NCI-H774 (cell line): ENCODE results near the gene COQ8B.
"Not testable (repeated sequence)": the region's sequence is repeated elsewhere in the genome, so short reads cannot be mapped to it uniquely, and the experiment has no call there.

Source experiments
- DNase-seq: peaks from one replicate; lab custom pipeline; 2025; lab: John Stamatoyannopoulos, UW

The COQ8B gene

DNA sequence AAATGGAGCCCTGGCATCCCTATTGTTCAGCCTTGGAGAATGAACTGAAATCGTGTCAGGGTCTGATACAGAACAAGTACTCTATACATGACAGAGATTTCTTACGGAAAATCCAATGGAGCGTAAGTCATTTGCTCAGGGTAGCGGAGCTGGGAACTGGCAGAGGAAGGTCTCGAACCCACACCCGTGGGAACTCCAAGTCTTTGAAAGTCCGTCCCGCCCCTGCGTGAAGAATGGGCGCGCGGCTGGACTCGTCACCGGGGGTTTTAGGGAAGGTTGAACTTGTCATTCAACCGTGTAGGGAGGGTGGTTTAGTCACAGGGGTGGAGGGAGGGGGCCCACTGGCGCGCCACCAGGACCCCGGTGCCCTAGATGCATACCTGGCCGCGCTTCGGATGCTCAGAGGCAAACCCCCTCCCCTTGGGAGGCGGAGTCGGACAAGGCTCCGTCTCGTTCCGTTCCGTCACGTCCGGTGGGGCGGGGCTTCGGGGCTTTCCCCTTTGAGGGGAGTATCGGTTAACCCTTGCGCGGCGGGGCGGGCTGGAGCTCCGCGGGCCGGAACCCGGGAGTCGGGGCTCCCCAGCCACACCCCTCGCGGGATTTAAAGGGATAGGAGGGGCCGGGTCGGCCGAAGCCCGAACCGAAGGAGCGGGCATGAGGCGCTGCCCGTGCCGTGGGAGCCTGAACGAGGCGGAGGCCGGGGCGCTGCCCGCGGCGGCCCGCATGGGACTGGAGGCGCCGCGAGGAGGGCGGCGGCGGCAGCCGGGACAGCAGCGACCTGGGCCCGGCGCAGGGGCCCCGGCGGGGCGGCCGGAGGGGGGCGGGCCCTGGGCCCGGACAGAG is at the start of gene COQ8B, which contains the start of gene ITPKC:
TSS of gene COQ8B (minus strand) at position 405 of the 843 bp plus-strand sequence. CDS start 2,254 bp downstream, outside the sequence.
TSS of gene ITPKC (plus strand) at position 631 of the 843 bp plus-strand sequence. CDS start at position 655, 24 bp downstream.
- DNase-seq, result peak; percentile 91

DNA sequence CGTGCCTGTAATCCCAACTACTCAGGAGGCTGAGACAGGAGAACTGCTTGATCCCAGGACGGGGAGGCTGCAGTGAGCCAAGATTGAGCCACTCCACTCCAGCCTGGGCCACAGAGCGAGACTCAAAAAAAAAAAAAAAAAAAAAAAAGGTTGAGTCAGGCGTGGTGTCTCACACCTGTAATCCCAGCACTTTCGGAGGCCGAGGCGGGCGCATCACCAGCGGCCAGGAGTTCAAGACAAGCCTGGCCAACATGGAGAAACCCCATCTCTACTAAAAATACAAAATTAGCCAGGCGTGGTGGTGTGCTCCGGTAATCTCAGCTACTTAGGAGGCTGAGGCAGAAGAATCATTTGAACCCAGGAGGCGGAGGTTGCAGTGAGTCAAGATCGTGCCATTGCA is 49.7 kb upstream of the COQ8B start:
- not testable (repeated sequence) for DNase-seq

DNA sequence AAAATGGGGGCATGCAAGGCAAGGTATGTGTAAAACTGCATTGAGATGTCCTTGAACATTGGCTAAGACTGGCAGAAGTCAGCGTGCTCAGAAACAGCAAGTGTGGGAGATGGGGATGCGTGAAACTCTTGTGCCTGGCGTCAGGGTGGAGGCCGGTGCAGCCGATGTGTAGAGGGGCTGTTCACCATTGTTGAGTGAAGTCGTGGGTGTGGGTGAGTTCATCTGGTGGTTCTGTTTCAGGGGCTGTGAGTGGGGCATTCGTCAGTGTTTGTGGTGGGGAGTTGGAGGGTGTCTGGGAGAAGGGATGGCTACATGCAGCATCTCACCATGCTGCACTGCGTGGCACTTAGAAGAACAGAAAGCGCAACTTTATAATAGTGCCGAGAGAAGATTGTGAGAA is 47.3 kb upstream of the COQ8B start:
- DNase-seq, result no peak

DNA sequence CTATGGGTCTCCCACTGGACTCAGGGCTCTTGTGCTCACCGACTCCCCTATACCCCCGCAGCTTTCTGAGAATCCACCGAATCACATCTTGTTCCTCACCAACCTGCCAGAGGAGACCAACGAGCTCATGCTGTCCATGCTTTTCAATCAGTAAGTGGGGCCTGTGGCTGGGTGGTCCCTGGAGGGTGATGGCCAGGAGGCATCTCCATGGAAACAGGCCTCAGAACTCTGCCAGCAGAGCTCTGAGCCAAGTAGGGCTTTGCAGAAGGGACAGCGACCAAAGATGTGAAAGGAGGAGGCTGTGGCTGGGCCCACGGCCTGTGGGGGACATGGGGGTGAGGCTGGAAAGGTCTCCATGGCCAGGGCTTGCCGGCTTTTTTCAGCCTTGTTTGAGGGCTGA is 46.8 kb upstream of the COQ8B start:
- no peak for DNase-seq

DNA sequence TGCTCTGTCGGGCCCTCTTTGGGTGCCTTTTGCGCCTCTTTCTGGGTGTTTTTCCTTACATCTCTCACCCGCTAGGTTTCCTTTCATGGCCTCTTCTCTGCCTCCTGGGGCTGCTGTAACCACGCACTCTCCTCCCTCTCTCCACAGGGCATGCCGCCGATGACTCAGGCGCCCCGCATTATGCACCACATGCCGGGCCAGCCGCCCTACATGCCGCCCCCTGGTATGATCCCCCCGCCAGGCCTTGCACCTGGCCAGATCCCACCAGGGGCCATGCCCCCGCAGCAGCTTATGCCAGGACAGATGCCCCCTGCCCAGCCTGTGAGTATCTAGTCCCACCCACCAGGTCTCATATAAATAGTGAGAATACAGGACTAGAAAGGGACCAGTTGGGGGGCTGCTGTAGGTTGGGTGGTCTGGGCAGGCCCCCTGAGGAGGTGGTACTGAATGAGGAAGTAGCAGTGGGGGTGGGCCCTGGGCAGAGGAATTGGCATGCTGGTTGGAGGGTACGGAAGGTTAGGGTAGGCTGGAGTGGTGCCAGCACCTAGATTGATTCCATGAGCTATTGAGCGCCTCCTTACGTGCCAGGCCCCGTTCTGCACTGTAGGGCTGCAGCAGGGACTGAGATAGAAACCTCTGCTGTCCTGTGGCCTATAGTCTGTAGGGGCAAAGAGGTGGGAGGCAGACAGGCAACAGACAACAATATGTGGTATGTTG is 46.2 kb upstream of the COQ8B start:
- no peak for DNase-seq

DNA sequence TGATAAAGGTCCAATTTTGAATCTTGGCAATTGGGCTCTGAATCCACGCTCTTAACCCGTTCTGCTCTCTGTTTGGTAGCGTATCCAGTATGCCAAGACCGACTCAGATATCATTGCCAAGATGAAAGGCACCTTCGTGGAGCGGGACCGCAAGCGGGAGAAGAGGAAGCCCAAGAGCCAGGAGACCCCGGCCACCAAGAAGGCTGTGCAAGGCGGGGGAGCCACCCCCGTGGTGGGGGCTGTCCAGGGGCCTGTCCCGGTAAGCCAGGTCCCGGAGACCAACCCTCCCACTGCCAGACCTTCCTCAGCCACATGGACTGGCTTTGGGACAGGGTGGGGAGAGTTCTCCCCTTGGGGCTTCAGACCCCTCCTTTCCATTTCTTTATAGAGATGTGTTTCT is 42.7 kb upstream of the COQ8B start:
- DNase-seq, result no peak

DNA sequence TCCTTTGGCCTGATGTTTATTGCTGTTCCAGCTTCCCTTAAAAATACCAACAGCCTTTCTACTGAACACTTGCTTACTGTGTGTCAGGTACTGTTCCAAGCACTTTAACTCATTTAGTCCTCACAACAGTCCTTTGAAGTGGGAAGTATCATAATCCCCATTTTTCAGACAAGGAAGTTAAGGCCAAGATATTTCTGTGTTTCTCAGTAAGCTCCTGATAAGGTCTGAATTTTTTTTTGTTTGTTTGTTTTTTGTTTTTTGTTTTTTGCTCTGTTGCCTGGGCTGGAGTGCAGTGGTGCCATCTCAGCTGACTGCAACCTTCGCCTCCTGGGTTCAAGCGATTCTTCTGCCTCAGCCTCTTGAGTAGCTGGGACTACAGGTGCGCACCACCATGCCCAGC is 41.8 kb upstream of the COQ8B start:
- no peak for DNase-seq

DNA sequence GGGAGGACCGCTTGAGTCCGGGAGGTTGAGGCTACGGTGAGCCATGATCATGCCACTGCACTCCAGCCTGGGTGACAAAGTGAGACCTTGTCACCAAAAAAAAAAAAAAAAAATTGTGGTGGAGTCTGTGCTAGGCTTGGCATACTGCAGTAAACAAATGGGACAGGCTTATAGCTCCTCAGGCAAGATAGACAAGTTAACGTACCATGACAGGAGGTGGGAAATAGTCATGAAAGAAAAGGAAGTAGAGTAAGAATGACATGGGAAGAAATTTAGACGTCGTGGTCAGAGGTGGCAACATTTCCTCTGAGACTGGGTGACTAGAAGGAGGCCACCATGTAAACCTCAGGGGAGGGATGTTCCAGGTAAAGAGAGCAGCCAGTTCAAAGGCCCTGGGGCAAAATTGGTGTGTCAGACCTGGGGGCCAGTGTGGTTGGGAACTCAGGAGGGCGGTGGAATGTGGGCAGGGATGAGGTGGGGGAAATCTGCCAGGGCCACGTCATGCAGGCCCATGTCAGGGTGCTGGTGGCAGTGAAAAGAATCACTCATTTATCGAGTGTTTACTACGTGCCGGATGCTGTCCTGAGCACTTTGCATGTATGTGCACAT is 39.9 kb upstream of the COQ8B start:
- no peak for DNase-seq

DNA sequence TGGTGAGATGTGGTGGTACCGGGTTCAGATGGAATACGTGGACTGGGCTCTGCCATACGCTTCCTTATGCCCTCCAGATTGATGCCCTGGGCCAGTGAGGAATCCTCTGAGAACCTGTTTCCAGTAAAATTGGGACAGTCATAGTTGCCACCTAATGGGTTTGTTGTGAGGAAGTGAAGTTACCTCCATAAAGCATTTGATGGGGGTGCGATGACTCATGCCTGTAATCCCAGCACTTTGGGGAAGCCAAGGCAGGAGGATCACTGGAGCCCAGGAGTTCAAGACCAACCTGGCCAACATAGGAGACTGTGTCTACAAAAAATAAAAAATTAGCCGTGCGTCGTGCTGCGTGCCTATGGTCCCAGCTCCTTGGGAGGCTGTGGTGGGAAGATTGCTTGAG is 39.1 kb upstream of the COQ8B start:
- no peak for DNase-seq

DNA sequence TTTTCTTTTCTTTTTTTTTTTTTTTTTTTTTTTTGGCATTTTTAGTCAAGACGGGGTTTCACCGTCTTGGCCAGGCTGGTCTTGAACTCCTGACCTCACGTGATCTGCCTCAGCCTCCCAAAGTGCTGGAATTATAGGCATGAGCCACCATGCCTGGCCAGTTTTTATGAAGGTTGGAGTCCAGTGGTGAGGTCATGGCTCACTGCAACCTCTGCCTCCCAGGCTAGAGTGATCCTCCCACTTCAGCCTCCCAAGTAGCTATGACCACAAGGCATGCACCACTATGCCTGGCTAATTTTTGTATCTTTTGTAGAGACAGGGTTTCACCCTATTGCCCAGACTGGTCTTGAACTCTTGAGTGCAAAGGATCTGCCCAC is 38.5 kb upstream of the COQ8B start:
- DNase-seq, result no peak

DNA sequence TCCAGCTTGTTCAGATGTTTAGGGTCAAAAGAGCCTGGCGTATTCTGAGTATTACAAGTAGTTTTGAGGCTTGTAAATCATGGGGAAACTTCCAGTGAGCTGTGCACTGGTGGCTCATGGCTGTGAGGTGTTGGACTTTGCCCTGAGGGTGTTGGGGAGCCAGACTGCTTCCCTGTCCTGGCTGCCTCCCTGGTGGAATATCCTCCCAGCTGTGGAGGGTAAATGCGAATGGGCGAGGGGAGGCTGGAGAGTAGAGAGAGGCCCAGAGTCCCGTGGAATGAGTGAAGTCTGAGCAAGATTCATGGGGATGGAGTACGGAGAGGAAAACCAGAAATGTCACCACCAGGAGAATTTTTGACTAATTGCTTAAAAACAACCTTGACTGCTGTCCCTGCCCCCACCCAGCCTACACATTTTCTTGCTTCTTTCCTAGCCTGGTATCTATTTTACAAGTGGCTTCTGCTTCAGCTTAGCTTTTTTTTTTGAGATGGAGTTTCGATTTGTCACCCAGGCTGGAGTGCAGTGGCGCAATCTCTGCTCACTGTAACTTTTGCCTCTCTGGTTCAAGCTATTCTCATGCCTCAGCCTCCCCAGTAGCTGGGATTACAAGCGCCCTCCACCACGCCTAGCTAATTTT is 38.0 kb upstream of the COQ8B start:
- DNase-seq, result no peak

DNA sequence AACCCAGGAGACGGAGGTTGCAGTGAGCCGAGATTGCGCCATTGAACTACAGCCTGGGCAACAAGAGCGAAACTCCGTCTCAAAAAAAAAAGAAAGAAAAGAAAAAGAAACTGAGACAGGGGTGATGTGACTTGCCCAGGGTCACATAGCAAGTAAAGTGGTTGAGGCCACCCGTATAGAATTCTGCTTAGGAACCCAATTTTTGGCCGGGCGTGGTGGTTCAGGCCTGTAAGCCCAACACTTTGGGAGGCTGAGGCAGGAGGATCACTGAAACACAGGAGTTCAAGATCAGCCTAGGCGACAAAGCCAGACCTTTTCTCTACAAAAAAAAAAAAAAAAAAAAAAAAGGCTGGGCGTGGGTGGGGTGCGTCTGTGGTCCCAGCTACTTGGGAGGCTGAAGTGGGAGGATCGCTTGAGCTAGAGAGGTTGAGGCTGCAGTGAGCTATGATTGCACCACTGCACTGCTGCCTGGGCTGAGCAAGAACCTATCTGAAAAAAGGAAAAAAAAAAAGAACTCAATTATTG is 35.6 kb upstream of the COQ8B start:
- no peak for DNase-seq

DNA sequence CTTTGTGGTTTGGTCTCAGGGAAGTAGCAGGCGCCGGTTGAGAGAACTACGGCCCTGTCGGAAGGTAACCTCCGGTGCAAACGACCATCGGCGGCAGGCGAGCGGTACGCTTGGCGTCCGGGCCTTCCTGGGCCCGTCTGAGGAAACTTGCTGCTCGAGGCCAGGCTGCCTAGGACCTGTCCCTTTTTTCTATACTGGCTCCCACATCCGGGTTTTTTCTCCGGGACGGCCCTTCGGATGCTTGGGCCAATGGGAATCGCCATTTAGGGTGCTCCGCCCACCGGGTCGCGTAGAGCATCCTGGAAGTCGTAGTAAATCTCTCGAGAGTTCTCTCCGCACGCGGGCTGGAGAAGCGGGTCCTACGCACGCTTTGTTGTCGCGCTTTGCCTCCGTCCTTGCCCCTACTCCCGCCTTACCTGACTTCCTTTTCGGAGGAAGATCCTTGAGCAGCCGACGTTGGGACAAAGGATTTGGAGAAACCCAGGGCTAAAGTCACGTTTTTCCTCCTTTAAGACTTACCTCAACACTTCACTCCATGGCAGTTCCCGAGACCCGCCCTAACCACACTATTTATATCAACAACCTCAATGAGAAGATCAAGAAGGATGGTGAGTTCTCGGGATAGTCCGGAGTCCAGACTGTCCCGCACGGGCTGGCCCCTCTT is 34.3 kb upstream of the COQ8B start, which contains the start of gene SNRPA:
TSS of gene SNRPA (plus strand) at position 330 of the 664 bp plus-strand sequence. CDS start at position 536, 206 bp downstream.
- DNase-seq, result peak; percentile 96

DNA sequence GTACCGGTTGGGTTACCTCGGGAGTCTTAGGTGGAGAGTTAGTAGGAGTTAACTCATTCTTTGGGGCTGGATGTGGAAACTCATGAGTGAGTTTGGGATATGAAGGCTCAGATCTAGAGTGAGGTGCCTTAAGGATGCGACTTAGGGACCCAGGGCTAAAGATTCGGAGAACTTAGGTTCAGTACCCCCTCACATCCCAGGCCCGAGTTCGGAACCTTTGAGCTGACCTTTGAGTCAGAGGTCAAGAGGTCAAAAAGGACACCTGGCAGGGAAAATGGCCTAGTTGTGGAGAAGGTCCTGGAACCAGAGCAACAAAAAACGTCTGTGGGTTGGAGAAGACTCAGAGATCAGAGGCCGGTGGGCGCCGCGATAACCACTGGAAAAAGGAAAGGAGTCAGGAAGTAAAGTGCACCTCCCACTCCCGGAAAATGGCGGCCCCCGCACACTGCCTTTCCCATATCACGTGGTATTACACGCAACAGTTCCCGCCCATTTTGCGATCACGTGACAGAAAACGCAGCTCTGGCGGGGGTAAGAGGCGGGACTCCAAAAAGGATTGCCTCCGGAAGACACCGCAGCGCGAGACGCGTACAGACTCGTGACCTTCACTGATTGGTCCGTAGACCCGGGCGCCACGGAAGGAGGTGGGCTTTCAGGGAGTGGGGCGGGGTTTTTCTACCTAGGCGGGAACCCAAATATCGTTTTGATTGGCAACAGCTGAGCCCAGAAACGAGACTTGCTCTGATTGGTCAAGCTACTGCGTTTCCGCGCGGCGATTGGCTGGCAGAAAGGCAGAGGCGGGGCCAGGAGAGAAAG is 33.6 kb upstream of the COQ8B start, which contains the start of gene ACTMAP:
TSS of gene ACTMAP (minus strand) at position 420 of the 816 bp plus-strand sequence. CDS start 674 bp downstream, outside the sequence.
- DNase-seq, result peak; percentile 99

DNA sequence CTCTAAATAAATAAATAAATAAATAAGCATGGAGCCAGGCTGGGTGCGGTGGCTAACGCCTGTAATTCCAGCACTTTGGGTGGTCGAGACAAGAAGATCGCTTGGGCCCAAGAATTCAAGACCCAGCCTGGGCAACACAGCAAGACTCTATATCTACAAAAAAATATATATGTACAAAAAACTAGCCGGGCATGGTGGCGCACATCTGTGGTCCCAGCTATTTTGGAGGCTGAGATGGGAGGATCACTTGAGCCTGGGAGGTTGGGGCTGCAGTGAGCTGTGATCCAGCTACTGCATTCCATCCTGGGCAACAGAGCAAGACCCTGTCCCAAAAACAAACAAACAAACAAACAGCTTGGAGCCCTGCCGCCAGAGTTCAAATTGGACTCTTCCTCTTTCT is 30.9 kb upstream of the COQ8B start:
- no peak for DNase-seq

DNA sequence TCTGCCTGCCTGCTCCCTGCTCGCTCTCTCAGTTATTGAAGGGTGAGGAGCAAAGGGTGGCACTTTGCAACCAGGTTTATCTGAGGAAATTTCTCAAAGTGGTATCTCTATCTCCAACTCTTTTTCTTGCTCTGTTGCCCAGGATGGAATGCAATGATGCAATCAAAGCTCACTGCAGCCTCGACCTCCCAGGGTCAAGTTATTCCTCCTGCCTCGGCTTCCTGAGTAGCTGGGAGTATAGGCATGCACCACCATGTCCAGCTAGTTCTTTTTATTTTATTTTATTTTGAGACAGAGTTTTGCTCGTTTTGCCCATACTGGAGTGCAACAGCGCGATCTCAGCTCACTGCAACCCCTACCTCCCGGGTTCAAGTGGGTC is 28.7 kb upstream of the COQ8B start:
- DNase-seq, result no peak

DNA sequence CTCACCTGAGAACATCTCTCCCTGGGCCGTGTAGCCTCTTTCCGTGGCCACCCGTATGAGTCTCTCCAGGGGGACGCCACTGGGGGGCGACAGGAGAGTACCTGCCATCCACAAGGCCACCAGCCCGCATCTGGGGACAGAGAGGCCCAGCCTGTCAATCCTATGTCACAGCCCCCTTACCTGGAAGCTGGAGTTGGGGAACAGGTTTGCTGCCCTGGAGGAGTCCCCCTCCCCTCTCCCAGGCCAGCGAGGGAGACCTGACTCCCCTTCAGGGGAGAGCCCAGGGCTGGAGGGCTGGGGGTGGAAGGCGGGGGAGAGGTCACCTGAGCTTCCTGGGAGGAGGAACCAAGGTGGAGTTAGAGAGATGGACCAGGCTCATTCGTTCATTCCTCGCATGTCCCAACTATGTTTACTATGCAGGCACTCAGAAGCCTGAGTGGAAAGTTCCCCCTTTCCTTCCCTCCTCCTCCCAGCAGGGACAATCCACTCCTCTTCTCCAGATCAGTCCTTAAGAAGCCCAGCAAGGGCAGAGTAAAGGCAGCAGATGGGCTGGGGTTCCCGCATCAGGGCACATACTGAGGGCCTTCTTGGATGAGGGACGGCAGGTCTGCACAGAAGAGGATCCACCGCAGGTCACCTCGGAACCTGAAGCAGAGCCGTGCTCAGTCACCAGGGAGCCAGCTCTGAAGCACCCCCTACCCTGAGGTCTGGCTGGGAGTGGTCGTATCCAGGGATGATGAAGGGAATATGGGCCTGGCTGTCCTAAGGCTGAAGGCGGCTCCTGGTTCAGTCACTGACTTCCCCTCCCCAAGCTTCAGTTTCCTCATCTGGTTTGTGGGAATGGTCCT is 28.1 kb upstream of the COQ8B start:
- DNase-seq, result no peak

DNA sequence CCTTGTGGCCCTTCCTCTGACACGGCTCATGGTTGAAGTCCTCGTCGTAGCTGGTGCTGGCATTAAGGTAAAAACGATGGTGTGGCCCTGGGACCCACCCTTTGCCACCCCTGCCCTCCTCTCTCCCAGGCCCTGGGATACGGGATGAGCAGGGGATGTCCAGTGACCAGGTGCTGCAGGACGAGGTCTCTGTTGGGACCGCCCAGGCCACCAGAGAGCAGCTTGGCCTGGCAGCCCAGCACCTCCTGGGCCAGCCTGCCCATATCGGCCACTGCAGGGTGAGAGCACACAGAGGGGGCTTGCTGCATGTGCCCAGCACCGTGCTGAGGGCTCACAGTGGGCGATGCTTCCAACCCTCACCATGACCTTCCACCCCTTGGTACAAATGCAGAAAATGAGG is 27.2 kb upstream of the COQ8B start:
- DNase-seq, result no peak

DNA sequence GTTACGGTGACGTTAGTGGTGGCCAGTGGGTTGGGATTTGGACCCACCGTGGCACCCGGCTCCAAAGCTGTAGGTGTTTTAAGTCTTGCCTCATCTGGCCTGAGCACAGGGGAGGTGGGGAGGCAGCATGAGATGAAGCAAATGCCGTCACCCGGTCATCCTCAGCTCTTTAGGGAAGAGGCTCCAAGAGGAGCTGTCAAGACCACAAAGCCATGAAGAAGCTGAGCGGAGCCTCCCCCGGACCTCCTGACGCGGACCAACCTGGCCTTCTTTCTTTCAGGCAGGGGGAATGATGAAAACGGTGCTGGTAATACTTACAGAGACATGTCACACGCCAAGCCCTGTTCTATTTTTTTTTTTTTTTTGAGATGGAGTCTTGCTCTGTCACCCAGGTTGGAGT is 26.2 kb upstream of the COQ8B start:
- DNase-seq, result no peak

DNA sequence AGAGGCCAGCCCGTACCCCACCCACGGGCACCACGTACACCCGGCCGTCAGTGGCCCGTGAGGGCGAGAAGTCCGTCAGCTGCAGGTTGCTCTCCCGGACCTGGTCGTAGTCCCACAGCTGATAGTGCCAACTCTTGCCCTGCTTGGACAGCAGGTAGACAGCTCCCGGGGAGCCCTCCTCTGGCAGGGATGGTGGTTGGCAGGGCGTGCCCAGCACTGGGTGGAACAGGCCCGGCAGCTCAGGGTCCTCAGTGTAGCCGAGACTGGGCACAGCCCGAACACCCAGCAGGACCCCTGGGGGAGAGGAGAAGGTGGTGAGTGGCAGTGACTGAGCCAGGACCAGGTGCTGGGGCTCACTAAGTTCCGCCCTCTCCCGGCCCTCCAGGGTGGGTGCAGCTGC is 25.8 kb upstream of the COQ8B start:
- no peak for DNase-seq
